Endothelial cell of umbilical vein (primary cell): ENCODE data around the gene GNPDA1.

ENCODE experiments used
- EZH2 ChIP-seq: IDR thresholded peaks from 2 replicates; pipeline ENCODE4 v1.6.1; 2012; ENCODE audit warnings: borderline replicate concordance, low read depth, mild to moderate bottlenecking, moderate library complexity, low read length, inconsistent platforms; ENCODE audit not compliant: severe bottlenecking
- FOS ChIP-seq: IDR thresholded peaks from 2 replicates; pipeline ENCODE4 v1.6.1; 2011; ENCODE audit warnings: mild to moderate bottlenecking, low read length, moderate library complexity, borderline replicate concordance; ENCODE audit not compliant: insufficient read depth
- GATA2 ChIP-seq: IDR thresholded peaks from 2 replicates; pipeline ENCODE4 v1.7.0; 2011; ENCODE audit warnings: low read depth, mild to moderate bottlenecking, moderate library complexity, mixed read lengths, low read length; ENCODE audit not compliant: insufficient read length, insufficient read depth
- POLR2A ChIP-seq: IDR thresholded peaks from 2 replicates; pipeline ENCODE4 v1.6.1; 2012; ENCODE audit warnings: low read depth, mild to moderate bottlenecking, control low read depth, low read length
- POLR2AphosphoS5 ChIP-seq: IDR thresholded peaks from 2 replicates; pipeline ENCODE4 v1.6.1; 2012; ENCODE audit warnings: low read depth, mild to moderate bottlenecking, control low read depth, low read length, moderate library complexity; ENCODE audit not compliant: insufficient read depth
- TF ChIP-seq, protein P1 (sequence below), 2 donors: IDR thresholded peaks; 1 replicate in 1 of 2; 2 replicates in 1 of 2; pipeline ENCODE4 v1.5.1; 2011; ENCODE audit warnings: low read length in 2 of 2, mild to moderate bottlenecking in 2 of 2, moderate library complexity in 2 of 2, control low read depth in 1 of 2, inconsistent platforms in 1 of 2, low read depth in 1 of 2; ENCODE audit not compliant: insufficient read depth in 1 of 2; ENCODE audit errors: extremely low read depth in 1 of 2
- TF ChIP-seq, protein P2 (sequence below): IDR thresholded peaks from 2 replicates; pipeline ENCODE4 v1.6.1; 2011; ENCODE audit not compliant: insufficient read depth, insufficient read length

DNA sequence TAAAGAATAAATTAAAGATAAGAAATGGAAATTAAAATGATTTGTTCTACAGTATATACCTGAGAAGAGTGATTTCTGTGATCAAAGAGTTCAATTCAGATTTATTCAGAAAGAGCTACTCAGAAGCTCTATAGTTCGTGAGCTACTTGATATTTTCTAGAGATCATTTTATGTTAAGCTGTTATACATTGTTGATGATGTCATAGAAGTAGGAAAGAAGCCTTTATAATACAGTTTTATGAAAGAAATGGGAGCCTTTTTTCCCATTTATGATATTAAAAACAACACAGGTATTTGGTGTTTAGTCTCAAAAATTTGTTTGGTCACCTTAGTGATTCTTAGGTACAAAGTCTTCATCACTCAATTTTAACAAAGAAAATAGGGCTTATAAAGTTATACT, 23.1 kb downstream of the GNPDA1 start:
- TF ChIP-seq POLR2A (no peak), POLR2AphosphoS5 (no peak), EZH2 (no peak), GATA2 (no peak), FOS (no peak)
- TF ChIP-seq, protein P1, sequence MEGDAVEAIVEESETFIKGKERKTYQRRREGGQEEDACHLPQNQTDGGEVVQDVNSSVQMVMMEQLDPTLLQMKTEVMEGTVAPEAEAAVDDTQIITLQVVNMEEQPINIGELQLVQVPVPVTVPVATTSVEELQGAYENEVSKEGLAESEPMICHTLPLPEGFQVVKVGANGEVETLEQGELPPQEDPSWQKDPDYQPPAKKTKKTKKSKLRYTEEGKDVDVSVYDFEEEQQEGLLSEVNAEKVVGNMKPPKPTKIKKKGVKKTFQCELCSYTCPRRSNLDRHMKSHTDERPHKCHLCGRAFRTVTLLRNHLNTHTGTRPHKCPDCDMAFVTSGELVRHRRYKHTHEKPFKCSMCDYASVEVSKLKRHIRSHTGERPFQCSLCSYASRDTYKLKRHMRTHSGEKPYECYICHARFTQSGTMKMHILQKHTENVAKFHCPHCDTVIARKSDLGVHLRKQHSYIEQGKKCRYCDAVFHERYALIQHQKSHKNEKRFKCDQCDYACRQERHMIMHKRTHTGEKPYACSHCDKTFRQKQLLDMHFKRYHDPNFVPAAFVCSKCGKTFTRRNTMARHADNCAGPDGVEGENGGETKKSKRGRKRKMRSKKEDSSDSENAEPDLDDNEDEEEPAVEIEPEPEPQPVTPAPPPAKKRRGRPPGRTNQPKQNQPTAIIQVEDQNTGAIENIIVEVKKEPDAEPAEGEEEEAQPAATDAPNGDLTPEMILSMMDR (IDR thresholded peaks at IDR 0.05; ENCODE audit: extremely low read depth in 1 of 2, insufficient read depth in 1 of 2, low read depth in 1 of 2, low read length in 2 of 2): no peak
- TF ChIP-seq, protein P2, sequence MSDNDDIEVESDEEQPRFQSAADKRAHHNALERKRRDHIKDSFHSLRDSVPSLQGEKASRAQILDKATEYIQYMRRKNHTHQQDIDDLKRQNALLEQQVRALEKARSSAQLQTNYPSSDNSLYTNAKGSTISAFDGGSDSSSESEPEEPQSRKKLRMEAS: no peak
